GM19238 (cell line): ENCODE measurements around the gene CRLF1.
"Not testable (repeated sequence)": the region's sequence is repeated elsewhere in the genome, so short reads cannot be mapped to it uniquely, and the experiment has no call there.

Source experiments
- DNase-seq: peaks from one replicate; pipeline ENCODE4 v3.0.0; 2011; ENCODE audit warnings: low spot score; ENCODE audit not compliant: insufficient read length

The CRLF1 gene

DNA sequence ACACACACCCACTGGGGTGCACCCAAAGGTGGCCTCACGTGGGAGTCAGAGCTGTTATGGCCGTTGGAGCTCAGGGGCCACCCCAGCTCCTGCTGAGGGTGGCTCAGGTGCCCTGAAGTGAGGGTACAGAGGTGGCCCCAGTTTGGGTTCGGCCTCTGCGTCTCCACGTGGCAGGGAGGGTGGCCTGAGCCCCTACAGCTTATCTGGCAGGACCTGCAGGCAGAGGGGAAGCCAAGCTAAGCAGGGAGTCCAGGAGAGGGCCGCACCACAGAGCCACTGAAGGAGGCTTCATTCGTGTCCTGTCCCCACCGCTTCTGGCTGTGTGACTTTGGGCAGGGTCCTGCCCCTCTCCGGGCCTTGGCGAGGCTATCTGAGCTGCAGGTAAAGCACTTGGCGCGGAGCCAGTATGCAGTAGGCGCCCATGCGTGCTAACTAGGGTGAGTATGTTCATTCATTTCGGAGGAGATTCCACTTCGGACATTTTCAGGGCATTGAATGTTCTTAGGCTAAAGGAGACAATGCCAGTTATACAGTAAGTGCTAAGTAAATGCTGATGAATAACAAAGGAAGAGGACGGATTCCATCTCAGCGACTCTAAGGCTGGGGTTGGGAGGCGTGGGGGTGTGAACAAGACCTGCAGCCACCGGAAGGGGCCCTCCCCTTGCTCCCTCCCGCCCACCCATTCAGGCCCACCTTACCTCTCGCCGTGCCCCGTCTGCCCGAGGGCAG is 13.1 kb downstream of the CRLF1 start:
- no peak for DNase-seq

- not testable (repeated sequence) for DNase-seq
Observed at GRCh38 chr19:18592732-18593131, 13.9 kb downstream of the CRLF1 start.

DNA sequence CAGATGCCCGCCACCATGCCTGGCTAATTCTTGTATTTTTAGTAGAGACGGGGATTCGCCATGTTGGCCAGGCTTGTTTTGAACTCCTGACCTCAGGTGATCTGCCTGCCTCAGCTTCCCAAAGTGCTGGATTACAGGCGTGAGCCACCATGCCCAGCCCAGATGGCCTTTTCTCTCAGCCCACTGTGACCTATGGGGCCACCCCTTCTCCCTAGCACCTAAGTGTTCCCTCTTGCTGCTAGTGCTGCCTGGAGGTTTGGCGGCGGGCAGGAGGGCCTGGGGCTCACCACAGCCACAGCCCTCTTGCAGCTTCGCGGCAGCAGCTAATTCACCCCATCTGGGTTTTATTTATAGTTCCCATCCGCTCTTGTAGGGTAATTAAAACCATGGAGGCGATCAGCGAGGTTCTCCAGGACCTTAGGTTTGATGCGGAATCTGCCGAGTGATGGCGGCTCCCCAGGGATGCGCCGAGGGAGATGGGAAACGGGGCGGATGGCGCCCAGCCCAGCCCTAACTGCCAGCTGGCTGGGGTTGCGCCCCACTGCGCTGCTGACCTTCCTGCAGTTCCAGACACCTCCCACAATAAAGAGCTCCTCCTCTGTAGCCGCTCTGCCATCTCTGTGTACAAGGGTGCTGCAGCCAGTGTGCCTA is 14.7 kb downstream of the CRLF1 start:
- DNase-seq, result no peak

GRCh38 chr19:18590273-18591272 is 16.0 kb downstream of the CRLF1 start:
- DNase-seq, result no peak

GRCh38 chr19:18589380-18590272 is 17.0 kb downstream of the CRLF1 start:
- DNase-seq, result peak; percentile 65

DNA sequence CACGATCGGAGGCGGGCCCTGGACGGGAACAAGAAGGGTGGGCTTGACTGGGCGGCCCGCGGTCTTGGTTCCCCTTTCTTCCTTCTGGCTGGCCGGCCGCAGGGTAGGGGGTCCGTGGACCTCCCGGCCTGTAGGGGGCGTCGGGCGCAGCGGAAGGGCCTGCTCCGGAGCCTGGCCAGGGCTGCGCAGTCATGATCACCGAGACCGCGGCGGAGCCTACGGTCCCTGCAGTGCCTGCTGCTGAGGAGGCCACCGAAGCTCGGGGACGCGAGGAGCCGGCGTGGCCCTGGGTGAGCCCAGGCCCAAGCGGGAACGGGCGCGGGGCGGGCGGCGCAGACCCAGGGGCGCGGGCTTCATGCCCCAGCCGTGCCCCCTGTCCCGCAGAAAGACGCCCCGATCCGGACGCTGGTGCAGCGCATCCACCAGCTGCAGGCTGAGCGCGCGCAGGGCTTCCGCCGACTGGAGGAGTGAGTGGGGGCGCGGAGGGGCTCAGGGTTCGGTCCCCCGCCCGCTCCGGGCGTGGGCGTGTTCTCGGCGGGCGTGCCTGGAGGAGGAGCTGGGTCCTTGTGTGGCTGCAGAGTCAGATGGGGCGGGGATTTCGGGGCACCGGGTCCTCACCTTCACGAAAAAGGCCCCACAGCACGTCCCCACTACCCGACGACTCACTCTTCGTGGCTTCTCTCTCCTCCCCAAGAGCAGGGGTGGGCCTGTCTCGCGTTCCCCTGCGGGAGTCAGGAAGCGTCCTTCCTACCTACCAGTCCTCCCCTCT is 17.8 kb downstream of the CRLF1 start, which contains the start of gene REX1BD:
REX1BD (plus strand) TSS at position 188 of the 769 bp plus-strand sequence; CDS start at position 192, 4 bp downstream.
- peak; percentile 73 for DNase-seq

- no peak for DNase-seq
Observed at GRCh38 chr19:18587962-18588610, 18.5 kb downstream of the CRLF1 start.

- no peak for DNase-seq
Observed at GRCh38 chr19:18587561-18587960, 19.0 kb downstream of the CRLF1 start.

DNA sequence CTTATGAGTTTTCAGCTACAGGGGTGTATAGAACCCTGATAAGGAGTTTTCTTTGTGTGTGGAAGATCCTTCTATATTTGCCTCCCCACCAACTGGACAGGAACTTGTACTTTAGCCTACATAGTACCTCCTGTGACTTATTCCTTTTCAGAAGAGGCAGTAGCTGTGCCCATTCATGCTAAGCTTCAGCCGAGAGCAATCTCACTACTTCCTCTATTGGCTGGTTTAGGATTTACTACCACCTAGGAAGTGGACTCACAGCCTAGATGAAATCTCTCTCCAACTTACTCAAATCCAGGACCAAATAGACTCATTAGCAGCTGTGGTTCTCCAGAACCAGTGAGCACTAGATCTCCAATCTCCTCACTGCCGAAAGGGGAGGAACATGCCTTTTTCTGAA is 20.3 kb downstream of the CRLF1 start:
- no peak for DNase-seq

DNA sequence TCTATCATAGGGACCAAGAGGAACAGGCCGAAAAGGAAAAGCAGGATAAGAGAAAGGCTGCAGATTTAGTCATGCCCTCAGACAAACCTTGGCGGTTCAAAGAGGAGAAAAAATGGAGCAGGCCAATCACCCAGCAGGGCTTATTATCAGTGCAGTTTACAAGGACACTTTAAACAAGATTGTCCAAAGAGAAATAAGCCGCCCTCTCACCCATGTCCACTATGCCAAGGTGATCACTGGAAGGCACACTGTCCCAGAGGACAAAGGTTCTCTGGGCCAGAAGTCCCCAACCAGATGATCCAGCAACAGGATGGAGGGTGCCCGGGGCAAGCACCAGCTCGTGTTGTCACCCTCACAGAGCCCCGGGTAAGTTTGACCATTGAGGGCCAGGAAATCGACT is 26.3 kb downstream of the CRLF1 start:
- no peak for DNase-seq

DNA sequence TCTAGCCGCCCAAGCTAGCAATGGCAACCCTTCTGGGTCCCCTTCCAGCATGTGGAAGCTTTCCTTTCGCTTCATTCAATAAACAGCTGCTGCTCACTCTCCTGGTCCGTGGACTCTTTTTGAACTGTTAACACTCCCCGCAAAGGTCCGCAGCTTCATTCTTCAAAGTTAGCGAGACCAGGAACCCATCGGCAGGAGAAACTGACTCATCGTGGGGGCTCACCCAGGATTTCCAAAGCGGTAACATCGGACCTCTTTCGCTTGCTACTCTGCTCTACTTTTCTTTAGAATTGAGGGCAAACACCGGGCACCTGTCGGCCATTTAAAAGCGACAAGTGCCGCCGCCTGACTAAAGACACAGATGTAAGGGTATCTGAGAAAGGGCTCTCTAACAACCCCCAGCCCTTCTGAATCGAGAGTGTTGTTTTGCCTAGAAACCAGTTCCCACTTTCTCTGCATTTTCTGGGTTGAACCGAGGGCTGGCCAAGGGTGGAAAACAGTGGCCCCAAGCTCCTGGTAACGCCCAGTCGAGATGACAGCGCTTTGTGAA is 29.2 kb downstream of the CRLF1 start:
- no peak for DNase-seq

- no peak for DNase-seq
Observed at GRCh38 chr19:18576383-18576782, 30.2 kb downstream of the CRLF1 start.

DNA sequence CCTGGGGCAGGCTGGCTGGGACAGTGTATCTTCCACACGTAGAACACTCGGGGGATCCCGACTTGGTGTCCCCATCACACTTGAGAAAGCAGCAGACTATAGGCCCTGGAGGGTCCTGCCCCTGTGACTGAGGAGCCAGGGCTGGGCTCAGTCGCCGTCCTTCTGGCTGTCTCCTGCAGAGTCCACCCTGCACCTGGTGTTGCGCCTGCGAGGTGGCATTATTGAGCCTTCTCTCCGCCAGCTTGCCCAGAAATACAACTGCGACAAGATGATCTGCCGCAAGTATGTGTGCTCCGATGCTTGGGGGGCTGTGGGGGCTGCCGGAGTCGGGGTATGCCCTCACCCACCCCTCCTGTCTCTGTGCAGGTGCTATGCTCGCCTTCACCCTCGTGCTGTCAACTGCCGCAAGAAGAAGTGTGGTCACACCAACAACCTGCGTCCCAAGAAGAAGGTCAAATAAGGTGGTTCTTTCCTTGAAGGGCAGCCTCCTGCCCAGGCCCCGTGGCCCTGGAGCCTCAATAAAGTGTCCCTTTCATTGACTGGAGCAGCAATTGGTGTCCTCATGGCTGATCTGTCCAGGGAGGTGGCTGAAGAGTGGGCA is 31.8 kb downstream of the CRLF1 start:
- no peak for DNase-seq

GRCh38 chr19:18571564-18572344 is 34.8 kb downstream of the CRLF1 start, which contains the start of gene UBA52:
Gene UBA52, plus strand, starts transcription at chr19:18571857. Its CDS starts 1,444 bp downstream, at chr19:18573301.
- peak; percentile 88 for DNase-seq

DNA sequence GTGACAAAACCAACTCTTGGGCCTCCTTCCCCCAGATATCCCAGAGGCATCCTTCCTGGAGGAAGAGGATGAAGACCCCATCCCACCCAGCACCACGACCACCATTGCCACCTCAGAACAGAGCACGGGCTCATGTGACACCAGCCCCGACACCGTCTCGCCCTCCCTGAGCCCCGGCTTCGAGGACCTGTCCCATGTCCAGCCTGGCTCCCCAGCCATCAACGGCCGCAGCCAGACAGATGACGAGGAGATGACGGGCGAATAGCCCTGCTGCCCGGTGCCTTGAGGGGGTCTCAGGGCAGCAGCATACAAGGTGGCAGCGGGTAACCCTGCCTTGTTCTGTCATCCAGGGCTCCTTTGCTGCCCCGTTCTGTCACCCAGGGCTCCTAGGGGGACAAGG is 38.2 kb downstream of the CRLF1 start:
- DNase-seq, result no peak

GRCh38 chr19:18566953-18567352 is 39.6 kb downstream of the CRLF1 start:
- no peak for DNase-seq

DNA sequence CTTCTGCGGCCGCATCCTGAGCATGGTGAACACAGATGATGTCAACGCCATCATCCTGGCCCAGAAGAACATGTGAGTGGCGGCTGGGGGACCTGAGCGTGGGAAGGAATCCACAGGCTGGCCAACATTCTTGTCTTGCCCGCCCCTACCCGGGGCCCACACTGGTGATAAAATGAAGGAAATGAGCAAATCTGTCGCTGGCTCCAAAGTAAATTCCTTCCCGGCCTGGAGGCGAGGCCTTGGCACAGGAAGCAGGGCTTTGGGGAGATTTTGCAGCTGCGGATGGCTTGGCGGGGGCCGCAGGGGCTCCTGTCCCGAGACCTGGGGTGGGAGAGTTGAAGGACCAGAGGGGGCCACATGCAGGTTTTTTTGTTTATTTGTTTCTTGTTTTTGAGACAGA is 44.5 kb downstream of the CRLF1 start:
- DNase-seq, result no peak

- no peak for DNase-seq
Observed at GRCh38 chr19:18559685-18560084, 46.9 kb downstream of the CRLF1 start.
